Right atrium auricular region (tissue), 2 donors: ENCODE results near the gene VSNL1. TPM values are rescaled to one million over a fixed set of nuclear protein-coding genes. Genes with fewer than 3 reads are reported as not detected.

ENCODE experiments used
- DNase-seq: peaks from one replicate; pipeline ENCODE4 v3.0.0-alpha.2; 2019; ENCODE audit warnings: low spot score
- H3K27ac ChIP-seq, 2 donors: fragments of 200-600 bp; sonication (generic); 1 replicate in 1 of 2; 2 replicates in 1 of 2; pipeline ENCODE4 v1.5.1; 2016 to 2019
- H3K27me3 ChIP-seq, 2 donors: fragments of 200-600 bp; sonication (generic); one replicate each; pipeline versions ENCODE4 v1.5.1 to v1.6.0; 2017 to 2019
- H3K36me3 ChIP-seq: fragments of 200-600 bp; sonication (generic); one replicate; pipeline ENCODE4 v1.5.1; 2016
- H3K4me1 ChIP-seq, 2 donors: fragments of 200-600 bp; sonication (generic); one replicate each; pipeline versions ENCODE4 v1.5.1 to v1.6.0; 2017 to 2019
- H3K4me3 ChIP-seq, 2 donors: fragments of 200-600 bp; sonication (generic); 1 replicate in 1 of 2; 2 replicates in 1 of 2; pipeline ENCODE4 v1.5.1; 2017 to 2019; ENCODE audit warnings: mild to moderate bottlenecking in 1 of 2, moderate library complexity in 1 of 2
- H3K9me3 ChIP-seq, 2 donors: fragments of 200-600 bp; sonication (generic); one replicate each; pipeline ENCODE4 v1.5.1; 2019
- total RNA-seq, 2 donors: library from RNA; depleted of rRNA; stranded (reverse); fragments of >200 nt; gene quantifications; one replicate each; pipeline ENCODE4 v1.1.0, GENCODE V29; 2016
- TF ChIP-seq, protein P1 (sequence below), 2 donors: fragments of 200-600 bp; sonication (generic); IDR thresholded peaks; one replicate each; pipeline ENCODE4 v1.5.1; 2019; ENCODE audit warnings: antibody characterized with exemption in 2 of 2

VSNL1 gene
- total RNA-seq, 2 donors from 2014 or later: 30.2 to 41.7 TPM

DNA sequence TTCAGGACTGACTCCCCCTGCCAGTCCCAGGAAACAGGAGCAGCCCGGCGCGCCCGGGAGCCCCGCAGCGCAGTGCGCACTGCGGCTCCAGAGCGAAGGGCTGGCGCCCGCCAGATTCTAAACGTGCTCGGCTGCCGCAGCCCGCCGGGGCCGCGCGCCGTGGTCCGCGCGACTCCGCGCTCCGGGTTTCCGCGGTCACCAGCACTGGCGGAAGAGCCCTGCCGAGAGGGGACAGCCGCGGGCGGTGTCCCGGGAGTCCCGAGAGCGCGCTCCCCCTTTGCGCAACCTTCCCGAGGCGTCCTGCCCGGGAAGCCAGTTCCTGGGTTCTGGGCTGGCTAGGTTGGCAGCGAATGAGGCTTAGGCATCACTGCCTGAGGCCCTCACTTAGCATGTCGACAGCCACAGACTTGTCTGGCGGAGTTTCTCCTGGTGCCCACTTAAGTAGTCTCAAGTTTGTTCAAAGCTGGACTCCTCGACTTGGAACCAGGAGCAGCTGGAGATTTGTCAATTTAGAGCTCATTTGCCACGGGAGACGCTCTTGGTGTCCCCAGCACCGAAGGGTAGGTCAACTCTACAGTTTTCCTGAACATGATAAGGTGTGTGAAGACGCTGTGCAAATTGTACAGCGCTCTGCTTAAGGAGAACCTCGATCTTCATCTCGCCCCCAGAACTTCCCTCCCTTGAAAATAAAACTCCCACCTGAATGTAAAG lies 1.5 kb upstream of the VSNL1 start:
- no peaks in the 10 kb centered on the region for H3K9me3 ChIP-seq
- TF ChIP-seq, protein P1, sequence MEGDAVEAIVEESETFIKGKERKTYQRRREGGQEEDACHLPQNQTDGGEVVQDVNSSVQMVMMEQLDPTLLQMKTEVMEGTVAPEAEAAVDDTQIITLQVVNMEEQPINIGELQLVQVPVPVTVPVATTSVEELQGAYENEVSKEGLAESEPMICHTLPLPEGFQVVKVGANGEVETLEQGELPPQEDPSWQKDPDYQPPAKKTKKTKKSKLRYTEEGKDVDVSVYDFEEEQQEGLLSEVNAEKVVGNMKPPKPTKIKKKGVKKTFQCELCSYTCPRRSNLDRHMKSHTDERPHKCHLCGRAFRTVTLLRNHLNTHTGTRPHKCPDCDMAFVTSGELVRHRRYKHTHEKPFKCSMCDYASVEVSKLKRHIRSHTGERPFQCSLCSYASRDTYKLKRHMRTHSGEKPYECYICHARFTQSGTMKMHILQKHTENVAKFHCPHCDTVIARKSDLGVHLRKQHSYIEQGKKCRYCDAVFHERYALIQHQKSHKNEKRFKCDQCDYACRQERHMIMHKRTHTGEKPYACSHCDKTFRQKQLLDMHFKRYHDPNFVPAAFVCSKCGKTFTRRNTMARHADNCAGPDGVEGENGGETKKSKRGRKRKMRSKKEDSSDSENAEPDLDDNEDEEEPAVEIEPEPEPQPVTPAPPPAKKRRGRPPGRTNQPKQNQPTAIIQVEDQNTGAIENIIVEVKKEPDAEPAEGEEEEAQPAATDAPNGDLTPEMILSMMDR (IDR thresholded peaks at IDR 0.05): no peak
- H3K4me1 ChIP-seq: peaks cover 0 to 18% of the 10 kb centered on the region in 2 donors
- H3K36me3 ChIP-seq: no peaks in the 10 kb centered on the region
- peak; percentile 62 for DNase-seq
- no peaks in the 10 kb centered on the region for H3K27me3 ChIP-seq
- H3K4me3 ChIP-seq: peak overlapping the region; percentile 49
- H3K27ac ChIP-seq: peak overlapping the region; percentile 75 to 94

DNA sequence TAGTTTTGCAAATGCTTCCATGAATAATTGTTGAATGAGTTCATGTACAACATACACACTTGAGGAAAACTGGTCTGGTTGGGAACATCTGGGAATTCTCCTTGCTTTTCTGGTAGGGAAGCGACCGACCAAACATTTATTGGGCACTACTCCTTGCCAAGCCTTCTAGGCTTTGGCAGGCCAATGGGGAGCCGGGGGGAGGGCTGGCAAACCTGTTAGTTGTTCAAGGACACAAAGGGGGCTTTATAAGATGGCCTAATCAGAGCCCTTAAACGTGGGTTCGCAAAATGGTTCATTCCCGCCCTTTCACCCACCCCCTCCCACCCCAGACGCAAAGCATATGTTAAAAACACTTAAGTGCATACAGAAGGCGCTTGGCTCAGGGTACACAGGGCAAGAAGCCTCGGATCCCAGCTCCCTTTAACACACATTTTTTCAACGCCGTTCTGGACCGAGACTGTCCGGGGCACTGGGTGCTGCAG lies 844 bp upstream of the VSNL1 start:
- H3K27ac ChIP-seq: peak overlapping the region; percentile 75 to 94
- TF ChIP-seq, protein P1 (IDR thresholded peaks at IDR 0.05): no peak
- H3K27me3 ChIP-seq: no peaks in the 10 kb centered on the region
- peak overlapping the region; percentile 49 for H3K4me3 ChIP-seq
- H3K9me3 ChIP-seq: no peaks in the 10 kb centered on the region
- DNase-seq: no peak
- no peaks in the 10 kb centered on the region for H3K36me3 ChIP-seq
- peaks cover 0 to 18% of the 10 kb centered on the region in 2 donors for H3K4me1 ChIP-seq

DNA sequence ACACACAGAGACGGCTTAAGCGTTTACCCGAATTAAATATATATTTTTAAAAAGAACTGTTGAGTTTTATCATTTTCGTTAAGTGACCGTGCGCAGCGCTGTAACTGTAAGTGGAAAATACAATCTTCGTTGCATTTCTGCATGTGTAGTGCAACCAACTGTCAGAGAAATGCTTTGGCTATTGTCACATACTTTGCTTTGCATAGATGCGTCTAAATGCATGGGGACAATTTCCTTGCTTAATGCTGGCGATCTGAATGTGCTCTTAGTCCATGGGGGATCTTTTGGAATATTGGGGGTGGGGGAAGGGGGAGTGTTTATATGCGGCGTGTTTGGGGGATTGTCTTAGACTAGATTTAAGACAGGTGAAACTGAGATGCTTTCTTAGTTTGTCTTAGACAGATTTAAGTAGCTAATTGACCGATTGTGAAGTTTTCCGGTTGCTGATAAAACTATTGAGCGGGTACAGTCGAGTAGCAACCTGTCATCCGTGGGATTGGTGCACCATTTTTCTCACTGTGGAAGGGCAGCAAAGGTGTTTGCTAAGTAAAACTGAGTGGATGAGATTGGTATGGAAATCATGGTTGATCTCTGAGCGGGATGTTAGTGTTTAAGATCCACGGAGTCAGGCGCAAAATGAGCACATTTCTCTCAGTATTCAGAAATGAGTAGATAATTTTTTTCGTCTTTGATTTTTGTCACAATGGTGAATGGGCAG lies 476 bp downstream of the VSNL1 start:
- H3K4me3 ChIP-seq: peak overlapping the region; percentile 49
- H3K27me3 ChIP-seq: no peaks in the 10 kb centered on the region
- TF ChIP-seq, protein P1 (IDR thresholded peaks at IDR 0.05): no peak
- peaks cover 0 to 18% of the 10 kb centered on the region in 2 donors for H3K4me1 ChIP-seq
- no peaks in the 10 kb centered on the region for H3K9me3 ChIP-seq
- DNase-seq: no peak
- no peaks in the 10 kb centered on the region for H3K36me3 ChIP-seq
- peak overlapping the region; percentile 75 to 94 for H3K27ac ChIP-seq

DNA sequence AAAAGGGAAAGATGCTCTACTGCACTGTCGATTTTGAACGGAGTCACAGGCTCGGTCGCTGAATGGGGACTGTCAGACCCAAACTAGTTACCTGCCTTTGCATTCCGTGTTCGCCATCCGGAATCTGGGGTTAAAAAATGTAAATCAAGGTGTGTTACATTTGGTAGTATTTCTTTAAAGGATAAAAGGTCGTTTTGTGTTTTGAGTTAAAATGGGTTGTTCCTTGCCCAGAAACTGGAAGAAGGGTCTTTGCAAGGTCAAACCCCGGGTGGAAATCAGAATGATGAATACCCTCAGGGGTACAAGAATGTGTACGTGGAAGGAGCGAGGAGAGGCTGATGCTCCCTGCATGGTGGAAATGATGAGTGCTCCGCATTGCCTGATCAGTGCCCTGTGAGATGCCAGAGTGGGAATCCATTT lies 1.0 kb downstream of the VSNL1 start:
- Histone ChIP-seq H3K4me3 (peak overlapping the region; percentile 49), H3K36me3 (no peaks in the 10 kb centered on the region), H3K9me3 (no peaks in the 10 kb centered on the region), H3K27me3 (no peaks in the 10 kb centered on the region), H3K27ac (peak overlapping the region in 1 of 2 donors; percentile 94), H3K4me1 (peaks cover 0 to 18% of the 10 kb centered on the region in 2 donors)
- TF ChIP-seq, protein P1 (IDR thresholded peaks at IDR 0.05): no peak
- DNase-seq: no peak

DNA sequence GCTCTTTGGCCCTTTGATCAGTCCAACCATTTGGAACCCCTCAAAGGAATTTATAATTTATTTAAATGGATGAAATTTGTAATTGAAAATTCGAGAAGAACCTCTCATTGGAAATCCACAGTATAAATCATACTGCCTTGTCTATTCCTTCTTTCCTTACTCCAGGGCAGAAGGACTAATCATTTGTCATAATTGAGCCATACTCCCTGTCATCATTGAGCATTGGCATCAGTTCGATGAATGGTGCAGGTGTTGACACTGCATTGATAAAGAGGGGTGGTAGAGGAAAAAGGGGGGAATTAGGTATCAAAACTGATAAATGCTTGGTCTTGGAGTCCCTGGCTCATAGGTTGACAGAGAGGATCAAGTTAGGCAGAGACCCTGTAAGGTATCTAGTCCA lies 2.0 kb downstream of the VSNL1 start:
- no peaks in the 10 kb centered on the region for H3K9me3 ChIP-seq
- H3K27me3 ChIP-seq: no peaks in the 10 kb centered on the region
- peaks cover 0 to 18% of the 10 kb centered on the region in 2 donors for H3K4me1 ChIP-seq
- H3K27ac ChIP-seq: no peak overlapping the region
- DNase-seq: no peak
- TF ChIP-seq, protein P1 (IDR thresholded peaks at IDR 0.05): no peak
- no peak overlapping the region for H3K4me3 ChIP-seq
- H3K36me3 ChIP-seq: no peaks in the 10 kb centered on the region
